HG02840 (cell line): ENCODE data around the gene PADI6.

Experiments
- ATAC-seq: cut with Tn5 transposase; IDR thresholded peaks from one replicate; pipeline ENCODE4 v1.9.1; 2021; ENCODE audit warnings: mild to moderate bottlenecking, moderate library complexity, moderate number of reproducible peaks; ENCODE audit not compliant: unreplicated experiment, low FRiP score

PADI6 gene

GRCh38 chr1:17433261-17433660 lies 61.3 kb downstream of the PADI6 start:
- no peak for ATAC-seq

DNA sequence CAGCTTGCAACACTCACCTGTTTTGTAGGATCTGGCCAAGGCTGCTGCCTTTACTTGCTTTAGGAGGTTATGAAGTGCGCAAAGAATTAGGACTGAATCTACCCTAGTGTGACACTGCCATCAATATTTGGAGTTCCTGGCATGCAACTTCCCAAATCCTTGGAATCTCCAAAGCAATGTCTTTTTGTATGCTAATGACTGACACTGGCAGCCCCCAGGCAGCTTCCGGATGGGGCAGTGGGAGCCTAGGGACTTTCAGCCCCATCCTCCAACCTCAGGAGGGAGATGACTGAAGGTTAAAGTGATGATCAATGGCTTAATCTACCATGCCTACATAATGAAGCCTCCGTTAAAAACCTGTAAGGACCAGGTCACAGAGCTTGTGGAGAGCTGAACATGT lies 62.0 kb downstream of the PADI6 start:
- no peak for ATAC-seq

- no peak for ATAC-seq
Observed at GRCh38 chr1:17434601-17435000, 62.6 kb downstream of the PADI6 start.

DNA sequence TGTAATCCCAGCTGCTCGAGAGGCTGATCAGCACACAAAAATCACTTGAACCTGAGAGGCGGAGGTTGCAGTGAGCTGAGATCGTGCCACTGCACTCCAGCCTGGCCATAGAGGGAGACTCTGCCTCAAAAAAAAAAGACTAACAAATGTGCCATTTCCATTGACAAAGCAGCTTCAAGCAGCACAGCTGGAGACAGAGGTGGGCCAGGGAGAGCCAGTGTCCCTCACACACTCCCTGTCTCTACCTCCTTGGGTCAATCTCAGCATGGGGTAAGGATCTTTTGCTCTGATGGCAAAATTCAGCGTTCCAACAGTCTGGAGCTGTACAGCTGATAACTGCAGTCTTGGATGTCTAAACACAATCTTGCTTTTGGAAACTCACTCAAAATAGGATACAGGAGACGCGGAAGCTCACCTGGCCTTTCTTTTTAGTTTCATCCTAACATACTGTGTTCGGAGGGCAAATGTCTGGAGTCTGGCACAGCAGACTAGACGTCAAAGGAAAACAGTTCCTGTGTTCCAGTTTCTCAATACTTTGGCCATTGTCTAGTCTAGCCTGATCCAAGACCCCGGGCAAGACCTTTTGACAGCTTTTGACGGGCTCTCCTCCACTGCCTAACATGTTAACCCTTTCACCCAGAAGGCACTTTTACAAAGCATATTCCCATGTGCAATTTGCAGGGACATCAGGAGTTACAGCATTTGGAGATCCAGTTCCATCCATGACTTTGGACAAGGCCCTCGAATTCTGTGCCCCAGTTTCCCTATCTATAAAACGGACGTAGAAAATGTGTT lies 64.6 kb downstream of the PADI6 start:
- ATAC-seq = no peak

DNA sequence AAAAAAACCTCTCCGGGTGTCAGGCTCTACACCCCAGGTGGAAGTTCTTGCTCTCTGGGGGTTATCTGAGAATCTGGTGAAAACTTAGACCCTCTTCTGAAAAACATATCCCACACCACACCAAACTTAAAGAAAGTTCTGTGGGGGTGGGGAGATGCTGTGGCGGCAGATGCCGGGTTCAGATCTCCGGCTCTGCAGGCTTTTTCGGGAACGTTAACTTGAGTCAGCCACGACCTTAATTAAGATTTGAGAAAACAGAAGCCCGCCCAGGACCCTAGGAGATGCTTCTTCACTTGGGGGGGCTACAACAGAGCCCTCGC lies 65.2 kb downstream of the PADI6 start:
- no peak for ATAC-seq

- ATAC-seq = peak; percentile 38
Observed at GRCh38 chr1:17437580-17438317, 65.8 kb downstream of the PADI6 start.

GRCh38 chr1:17438318-17439249 lies 66.6 kb downstream of the PADI6 start:
- ATAC-seq = peak; percentile 40

DNA sequence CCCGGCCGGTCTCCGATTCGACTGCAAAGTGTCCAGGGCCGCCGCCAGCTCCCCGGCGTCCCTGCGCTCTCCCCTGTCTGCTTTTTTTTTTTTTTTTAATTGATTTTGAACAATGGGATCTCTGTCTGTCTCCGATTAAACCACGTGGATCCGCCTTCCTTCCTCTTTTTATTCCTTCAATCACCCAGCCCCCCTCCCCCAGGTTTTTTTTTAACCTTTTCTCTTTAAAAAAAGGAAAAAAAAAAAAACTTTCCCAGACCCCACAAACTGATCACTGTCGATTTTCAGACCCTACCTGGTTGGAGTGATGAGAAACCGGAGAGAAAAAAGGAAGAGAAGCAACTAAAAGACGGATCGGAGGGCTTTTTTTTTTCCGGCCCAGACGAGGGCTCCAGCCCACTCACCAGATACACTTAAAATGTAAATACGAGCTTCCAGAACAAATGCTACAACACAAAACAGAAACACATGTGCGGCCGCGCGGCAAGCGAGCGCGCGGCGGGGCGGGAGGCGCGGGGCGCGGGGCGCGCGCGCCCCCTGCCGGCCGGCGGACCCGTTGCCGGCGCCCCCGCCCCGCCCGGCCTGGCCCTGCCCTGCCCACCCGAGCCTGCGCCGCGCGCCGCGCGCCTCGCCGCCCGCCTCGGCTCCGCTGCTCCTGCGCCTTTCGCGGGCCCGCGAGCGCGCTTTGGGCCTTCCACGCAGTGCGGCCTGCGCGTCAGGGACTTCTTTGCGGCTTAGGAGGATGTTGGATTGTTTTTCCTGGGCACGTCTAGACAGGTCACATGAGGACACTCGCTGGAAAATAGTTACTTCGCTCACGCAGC lies 67.5 kb downstream of the PADI6 start, which contains the start of gene RCC2:
Gene RCC2 (minus strand): TSS at position 428 of the 824 bp plus-strand sequence. CDS start 1,163 bp downstream, outside the sequence.
- peak; percentile 34 for ATAC-seq

GRCh38 chr1:17440074-17440826 lies 68.3 kb downstream of the PADI6 start:
- no peak for ATAC-seq

GRCh38 chr1:17440827-17441168 lies 68.8 kb downstream of the PADI6 start:
- no peak for ATAC-seq

DNA sequence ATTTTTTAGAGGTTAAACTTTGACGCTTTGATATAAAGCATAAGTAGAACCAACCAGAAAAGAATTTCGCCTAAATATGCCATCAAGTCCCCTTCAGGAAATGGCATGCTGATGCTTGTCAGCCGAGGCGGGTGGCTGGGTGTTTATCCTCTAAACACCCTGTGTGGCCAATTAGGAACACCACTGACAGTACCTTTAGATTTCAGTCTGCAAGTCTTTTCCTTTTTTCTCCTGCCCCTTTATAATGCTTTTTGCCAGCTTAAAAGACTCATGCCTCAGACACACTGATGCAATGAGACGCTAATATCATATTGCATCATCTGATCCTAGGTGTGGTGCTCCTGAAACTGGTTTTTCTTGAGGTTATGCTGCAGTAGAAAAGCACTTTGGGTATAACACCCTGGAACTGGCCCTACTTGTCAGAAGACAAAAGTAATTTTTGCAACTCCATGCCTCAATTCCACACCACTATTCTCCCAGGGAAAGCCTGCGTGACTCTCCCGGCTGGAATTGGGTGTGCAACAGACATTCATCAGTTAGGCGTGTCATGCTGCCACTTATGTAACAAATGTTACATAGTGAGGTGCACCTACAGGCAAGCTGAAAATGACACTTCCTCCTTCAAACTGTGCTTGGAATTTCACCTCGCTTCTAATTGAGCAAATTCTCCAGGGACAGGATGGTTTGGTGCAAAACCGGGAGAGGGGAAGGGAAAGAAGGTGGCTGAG lies 69.4 kb downstream of the PADI6 start:
- no peak for ATAC-seq

DNA sequence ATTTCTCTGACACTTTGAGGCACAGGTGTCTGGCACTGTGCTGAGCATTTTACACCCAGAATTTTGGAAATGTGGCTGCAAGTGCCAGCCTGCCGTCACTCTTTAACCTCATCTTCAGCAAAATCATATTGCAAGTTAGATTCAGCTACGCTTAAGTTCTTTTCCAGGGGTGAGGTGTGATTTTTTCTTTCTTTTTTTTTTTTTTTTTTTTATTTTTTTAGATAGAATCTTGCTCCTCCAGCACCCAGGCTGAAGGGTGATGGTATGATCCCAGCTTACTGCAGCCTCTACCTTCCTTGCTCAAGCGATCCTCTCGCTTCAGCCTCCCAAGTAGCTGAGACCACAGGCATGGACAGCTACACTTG lies 70.0 kb downstream of the PADI6 start:
- ATAC-seq = no peak

- no peak for ATAC-seq
Observed at GRCh38 chr1:17442841-17443240, 70.8 kb downstream of the PADI6 start.

- no peak for ATAC-seq
Observed at GRCh38 chr1:17447501-17447992, 75.6 kb downstream of the PADI6 start.
